Stimulated activated CD8-positive, alpha-beta memory T cell treated with anti-CD3 and anti-CD28 coated beads, Interleukin-7, amount 100 ng/mL, for 1 hour (primary cell): ENCODE results near the gene MEAF6.
A peak's percentile ranks its signal among the peaks of the same experiment; 100 is the strongest.

Experiments used
- DNase-seq, 2 donors: peaks; one replicate each; pipeline ENCODE4 v3.0.0-alpha.2; 2020; ENCODE audit warnings: low read depth in 2 of 2

Gene MEAF6

GRCh38 chr1:37484325-37485051 lies 30.1 kb downstream of the MEAF6 start:
- no peak for DNase-seq

DNA sequence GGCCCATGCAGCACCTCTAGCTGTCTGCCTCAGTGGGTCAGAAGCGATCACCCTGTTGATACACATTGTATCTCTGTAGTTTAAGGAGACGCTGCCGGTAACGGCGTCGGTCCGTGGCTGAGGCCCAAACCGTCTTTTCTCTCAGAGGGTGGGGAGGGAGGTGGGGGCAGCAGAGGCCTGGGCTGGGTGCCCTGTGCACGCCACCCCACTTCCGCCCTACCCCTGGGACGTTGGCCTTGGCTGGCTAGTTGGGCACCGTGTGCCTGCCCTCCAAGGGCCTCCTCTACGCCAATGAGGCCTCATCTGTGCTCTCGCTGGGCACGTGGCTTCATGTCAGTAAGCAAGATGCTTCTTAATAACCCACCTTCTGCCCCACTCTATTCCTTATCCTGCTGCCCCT lies 30.8 kb downstream of the MEAF6 start:
- no peak for DNase-seq

GRCh38 chr1:37482796-37483744 lies 31.5 kb downstream of the MEAF6 start:
- DNase-seq: no peak

- no peak for DNase-seq
Observed at GRCh38 chr1:37482004-37482785, 32.4 kb downstream of the MEAF6 start.

DNA sequence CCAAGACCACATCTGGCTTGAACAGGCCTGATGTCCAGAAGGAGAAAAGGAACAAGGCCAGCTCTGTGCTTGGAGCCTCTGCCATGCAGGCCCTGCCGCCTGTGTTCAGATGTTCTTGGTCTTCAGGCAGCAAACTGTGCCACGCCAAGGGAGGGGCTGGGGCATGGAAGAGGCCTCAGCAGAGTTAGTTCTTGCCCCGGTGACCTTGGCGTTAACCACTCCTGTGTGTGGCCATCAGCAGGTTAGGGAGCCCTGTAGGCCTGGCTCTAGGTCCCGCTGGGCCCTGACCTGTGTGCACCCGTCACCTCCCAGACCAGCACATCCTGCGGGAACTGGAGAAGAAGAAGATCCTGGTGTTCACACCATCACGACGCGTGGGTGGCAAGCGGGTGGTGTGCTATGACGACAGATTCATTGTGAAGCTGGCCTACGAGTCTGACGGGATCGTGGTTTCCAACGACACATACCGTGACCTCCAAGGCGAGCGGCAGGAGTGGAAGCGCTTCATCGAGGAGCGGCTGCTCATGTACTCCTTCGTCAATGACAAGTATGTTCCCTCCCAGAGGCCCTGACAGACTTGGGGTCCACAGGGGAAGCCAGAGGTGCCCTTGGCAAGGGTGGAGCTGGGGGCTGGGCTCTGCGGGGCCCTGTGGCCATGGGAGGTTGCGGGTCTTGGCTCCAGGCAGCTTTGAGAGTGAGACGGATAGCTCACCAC lies 33.1 kb downstream of the MEAF6 start:
- DNase-seq: no peak

DNA sequence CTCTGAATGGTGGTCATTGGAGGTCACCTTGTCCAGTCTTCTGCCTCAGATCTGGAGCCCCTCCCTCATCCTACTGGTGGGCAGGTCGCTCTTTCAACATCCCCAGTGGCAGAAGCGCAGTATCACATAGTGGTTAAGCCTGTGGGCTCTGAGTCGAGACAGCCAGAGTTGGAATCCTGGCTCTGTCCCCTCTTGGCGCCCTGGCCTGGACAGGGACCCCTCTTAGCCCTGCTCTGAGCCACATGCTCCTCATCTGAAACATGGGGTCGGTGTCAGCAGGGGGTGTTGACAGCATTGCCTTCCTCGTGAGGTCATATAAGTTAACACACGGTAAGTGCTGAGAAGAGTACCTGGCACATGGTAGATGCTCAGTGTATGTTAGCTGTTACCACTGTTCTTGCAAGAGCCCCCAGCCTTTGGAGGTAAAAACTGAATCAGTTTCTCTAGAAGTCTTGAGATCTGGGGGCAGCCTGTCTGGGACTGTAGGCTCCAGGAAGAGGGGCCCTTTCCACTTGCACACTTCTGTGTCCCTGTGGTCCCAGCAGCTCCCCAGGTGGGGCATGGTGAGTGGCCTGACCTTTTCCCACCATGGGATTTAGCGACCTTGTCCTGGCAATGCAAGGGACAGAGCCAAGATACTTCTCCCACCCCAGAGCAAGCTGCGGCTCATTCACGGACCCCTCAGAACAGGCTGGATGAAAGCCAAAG lies 33.8 kb downstream of the MEAF6 start:
- DNase-seq: no peak

DNA sequence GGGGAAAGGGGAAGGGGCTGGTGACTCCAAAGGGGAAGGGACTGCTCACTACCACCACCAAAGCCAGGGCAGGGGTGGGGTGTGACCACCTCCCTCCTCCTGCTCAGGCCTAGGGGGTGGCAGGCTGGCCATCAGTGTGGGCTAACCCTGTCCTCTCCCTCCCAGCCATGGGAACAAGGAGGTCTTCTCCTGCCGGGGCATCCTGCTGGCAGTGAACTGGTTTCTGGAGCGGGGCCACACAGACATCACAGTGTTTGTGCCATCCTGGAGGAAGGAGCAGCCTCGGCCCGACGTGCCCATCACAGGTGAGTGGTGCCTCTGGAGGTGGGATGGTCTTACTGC lies 34.5 kb downstream of the MEAF6 start:
- no peak for DNase-seq

GRCh38 chr1:37479255-37480124 lies 35.1 kb downstream of the MEAF6 start:
- DNase-seq: peak; percentile 68

GRCh38 chr1:37478890-37479254 lies 35.7 kb downstream of the MEAF6 start:
- DNase-seq: no peak

DNA sequence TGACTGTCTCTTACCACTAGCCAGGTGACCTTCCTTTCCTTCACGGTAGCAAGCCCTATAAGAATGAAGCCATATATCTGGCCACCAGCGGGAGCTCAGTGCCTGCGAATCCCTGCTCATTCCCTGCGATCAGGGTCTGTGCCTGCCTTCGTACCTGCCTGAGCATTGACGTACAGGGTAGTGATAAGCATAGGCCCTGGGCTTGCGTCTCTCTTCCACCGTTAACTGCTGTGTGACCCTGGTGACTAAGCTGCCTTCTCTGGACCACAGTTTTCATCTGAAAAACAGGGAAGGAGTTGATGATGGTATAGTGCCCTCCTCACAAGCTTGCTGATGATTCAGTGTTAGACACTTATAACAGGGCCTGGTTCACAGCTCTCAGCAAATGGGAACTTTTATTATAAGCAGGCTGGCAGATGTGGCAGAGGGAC lies 36.1 kb downstream of the MEAF6 start:
- no peak for DNase-seq

GRCh38 chr1:37477946-37478345 lies 36.6 kb downstream of the MEAF6 start:
- DNase-seq: no peak

DNA sequence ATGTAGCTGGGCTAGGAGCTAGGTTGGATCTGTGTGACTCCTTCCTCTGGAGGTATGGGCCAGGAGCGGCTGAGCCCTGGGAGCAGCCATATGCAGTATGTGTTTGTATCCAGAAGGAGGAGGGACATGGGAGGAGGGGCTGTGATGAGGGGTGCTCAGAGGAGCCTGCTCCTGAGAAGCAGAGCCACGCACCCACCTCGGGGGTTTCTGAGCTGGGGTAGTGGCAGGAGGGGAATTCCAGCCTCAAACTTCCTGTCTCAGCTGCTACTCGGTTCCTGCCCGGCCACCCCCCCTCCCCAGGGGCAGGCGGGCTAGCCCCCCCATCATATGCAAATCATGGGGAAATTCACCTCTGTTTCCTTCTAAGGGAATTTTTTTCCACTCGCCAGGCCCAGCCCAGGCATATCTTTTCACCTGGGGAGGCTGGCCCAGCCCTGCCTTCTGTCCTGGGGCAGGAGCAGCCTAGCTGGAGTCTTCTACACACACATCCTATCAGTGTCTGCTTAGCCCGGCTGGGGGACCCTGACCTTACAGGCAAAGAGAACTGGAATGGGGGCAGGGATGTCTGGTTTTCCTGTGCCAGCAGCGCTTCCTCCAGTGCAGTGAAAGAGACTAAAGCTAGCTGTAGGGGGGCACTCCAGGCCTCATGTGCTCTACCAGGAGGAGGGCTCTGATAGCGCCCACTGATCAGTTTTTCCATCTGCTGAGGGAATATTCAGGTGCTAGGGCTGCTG lies 37.2 kb downstream of the MEAF6 start:
- DNase-seq: peak; percentile 62 to 65

GRCh38 chr1:37476460-37477197 lies 37.9 kb downstream of the MEAF6 start:
- no peak for DNase-seq

- DNase-seq: no peak
Observed at GRCh38 chr1:37476087-37476452, 38.5 kb downstream of the MEAF6 start.

- DNase-seq: no peak
Observed at GRCh38 chr1:37475380-37476086, 39.0 kb downstream of the MEAF6 start.

DNA sequence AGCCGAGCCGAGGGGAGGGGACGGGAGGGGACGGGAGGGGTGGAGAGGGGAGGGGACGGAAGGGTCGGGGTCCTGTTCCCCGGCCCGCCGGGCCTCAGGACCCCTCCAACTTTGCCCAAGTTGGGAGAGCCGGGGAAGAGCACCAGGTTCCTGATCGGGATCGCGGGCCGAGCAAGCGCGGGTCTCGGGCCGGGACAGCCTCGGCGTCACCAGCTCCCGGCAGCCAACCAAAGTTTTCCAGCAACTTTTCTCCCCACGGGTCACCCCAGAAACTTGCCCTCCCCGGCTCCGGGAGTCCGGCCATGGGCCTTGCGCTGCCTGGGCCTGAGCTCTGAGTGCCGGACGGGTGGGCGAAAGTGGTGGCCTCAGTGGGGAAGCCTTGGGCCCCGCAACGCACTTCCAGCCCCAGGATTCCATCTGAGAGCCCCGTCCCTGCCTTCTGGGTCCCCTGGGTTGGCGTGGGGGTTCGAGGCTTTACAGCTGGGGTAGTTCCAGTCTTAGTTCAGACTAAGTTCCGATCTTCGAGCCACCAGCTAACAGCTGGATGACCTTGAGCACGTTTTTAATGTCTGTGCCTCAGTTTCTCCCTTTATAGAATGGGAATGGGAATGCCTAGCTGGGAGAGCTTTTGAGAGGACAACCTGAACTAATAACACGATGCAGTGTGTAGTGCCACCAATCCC lies 39.7 kb downstream of the MEAF6 start:
- DNase-seq: no peak

DNA sequence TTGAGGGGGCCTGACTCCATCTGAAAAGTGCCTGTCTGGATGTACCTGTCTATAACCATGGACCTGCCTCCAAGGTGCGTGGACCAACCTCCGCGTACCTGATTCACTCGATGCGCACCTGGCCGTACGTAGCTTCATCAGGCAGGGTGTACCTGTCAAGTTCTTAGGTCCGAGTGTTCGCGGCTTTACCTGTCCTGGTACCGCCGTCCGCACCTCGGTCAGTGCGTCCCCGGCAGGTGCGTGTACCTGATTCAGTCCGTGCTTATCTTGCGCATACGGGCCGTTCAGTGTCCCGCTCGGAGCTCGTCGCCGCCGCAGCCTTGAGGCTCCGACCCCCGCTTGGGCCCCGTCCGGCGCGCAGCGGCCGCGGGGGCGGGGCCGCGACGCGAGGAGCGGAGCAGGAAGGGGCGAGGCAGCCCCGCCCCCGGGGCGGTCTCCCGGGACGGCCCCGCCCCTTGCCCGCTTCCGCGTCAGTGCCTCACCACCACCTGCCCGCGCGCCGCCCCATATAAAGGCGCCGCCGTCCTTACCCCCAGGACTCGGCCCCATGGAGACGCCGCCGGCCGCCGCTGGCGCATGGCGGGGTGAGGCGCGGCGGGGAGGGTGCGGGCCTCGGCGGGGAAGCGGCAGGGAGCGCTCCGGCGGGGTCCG lies 40.4 kb downstream of the MEAF6 start, which contains the start of gene ZC3H12A:
Gene ZC3H12A, plus strand, starts transcription at position 535 of the 651 bp plus-strand sequence. CDS start 917 bp downstream, outside the sequence.
- DNase-seq: peak; percentile 82 to 85
